Mammary epithelial cell (primary cell): Measurements from ENCODE around the gene NT5C2.

Experiments
- EZH2 ChIP-seq: IDR thresholded peaks from 2 replicates; pipeline ENCODE4 v1.6.1; 2012; ENCODE audit warnings: low read length, inconsistent platforms, borderline replicate concordance
- TF ChIP-seq, protein P1 (sequence below), 2 donors: IDR thresholded peaks in 1 of 2; conservative IDR thresholded peaks in 1 of 2; 2 replicates each; pipeline ENCODE4 v1.5.1; 2011 to 2012; ENCODE audit warnings: inconsistent platforms in 2 of 2, low read length in 2 of 2, mild to moderate bottlenecking in 2 of 2, control low read depth in 1 of 2, low read depth in 1 of 2; ENCODE audit not compliant: insufficient read depth in 1 of 2; ENCODE audit errors: extremely low read depth in 1 of 2

DNA sequence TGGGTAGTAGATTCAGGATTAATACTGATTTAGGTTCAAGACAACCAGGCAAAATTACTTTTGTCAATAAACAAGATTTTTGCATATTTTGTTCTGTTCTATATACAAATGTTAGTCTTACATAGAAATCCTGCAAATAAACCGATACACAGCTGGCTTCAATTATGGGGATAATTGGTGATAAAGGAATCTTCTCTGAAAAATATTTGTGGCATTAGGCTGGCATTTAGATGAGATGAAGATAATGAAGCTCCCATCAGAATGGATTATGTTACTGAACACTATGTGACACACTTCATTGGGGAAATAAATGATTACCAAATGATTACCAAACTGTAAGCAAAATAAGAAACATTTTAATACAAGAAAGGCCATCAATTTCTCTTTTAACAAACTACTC, 65.8 kb downstream of the NT5C2 start:
- TF ChIP-seq, protein P1, sequence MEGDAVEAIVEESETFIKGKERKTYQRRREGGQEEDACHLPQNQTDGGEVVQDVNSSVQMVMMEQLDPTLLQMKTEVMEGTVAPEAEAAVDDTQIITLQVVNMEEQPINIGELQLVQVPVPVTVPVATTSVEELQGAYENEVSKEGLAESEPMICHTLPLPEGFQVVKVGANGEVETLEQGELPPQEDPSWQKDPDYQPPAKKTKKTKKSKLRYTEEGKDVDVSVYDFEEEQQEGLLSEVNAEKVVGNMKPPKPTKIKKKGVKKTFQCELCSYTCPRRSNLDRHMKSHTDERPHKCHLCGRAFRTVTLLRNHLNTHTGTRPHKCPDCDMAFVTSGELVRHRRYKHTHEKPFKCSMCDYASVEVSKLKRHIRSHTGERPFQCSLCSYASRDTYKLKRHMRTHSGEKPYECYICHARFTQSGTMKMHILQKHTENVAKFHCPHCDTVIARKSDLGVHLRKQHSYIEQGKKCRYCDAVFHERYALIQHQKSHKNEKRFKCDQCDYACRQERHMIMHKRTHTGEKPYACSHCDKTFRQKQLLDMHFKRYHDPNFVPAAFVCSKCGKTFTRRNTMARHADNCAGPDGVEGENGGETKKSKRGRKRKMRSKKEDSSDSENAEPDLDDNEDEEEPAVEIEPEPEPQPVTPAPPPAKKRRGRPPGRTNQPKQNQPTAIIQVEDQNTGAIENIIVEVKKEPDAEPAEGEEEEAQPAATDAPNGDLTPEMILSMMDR (conservative IDR thresholded peaks at IDR 0.05 in 1 of 2, IDR thresholded peaks at IDR 0.05 in 1 of 2; ENCODE audit: extremely low read depth in 1 of 2, insufficient read depth in 1 of 2, low read depth in 1 of 2, low read length in 2 of 2) = no peak
- no peak for TF ChIP-seq EZH2
